Tibial nerve (tissue), 4 donors: ENCODE measurements around the gene TSC22D1. TPM values are rescaled to one million over a fixed set of nuclear protein-coding genes. Genes with fewer than 3 reads are reported as not detected.

Experiments used
- DNase-seq, 2 donors: peaks; one replicate each; pipeline ENCODE4 v3.0.0-alpha.2; 2019; ENCODE audit warnings: low spot score in 2 of 2
- H3K27ac ChIP-seq, 4 donors: fragments of 200-600 bp; sonication (generic) in 3 of 4; one replicate each; pipeline ENCODE4 v1.5.1; 2017 to 2019; ENCODE audit warnings: mild to moderate bottlenecking in 1 of 4
- H3K27me3 ChIP-seq, 2 donors: fragments of 200-600 bp; sonication (generic) in 1 of 2; one replicate each; pipeline versions ENCODE4 v1.5.1 to v1.6.0; 2017 to 2019
- H3K36me3 ChIP-seq, 3 donors: fragments of 200-600 bp; sonication (generic); one replicate each; pipeline ENCODE4 v1.5.1; 2018 to 2019
- H3K4me1 ChIP-seq, 4 donors: fragments of 200-600 bp; sonication (generic) in 3 of 4; one replicate each; pipeline ENCODE4 v1.5.1; 2017 to 2019
- H3K4me3 ChIP-seq, 4 donors: fragments of 200-600 bp; sonication (generic) in 3 of 4; one replicate each; pipeline ENCODE4 v1.5.1; 2017 to 2019; ENCODE audit warnings: mild to moderate bottlenecking in 1 of 4, moderate library complexity in 1 of 4
- H3K9me3 ChIP-seq, 4 donors: fragments of 200-600 bp; sonication (generic) in 3 of 4; one replicate each; pipeline ENCODE4 v1.5.1; 2017 to 2019
- EP300 ChIP-seq, 2 donors: sonication (generic); formaldehyde crosslinking; IDR thresholded peaks; one replicate each; pipeline ENCODE4 v1.6.1; 2017; ENCODE audit warnings: antibody characterized with exemption in 2 of 2, mild to moderate bottlenecking in 1 of 2
- POLR2A ChIP-seq, 2 donors: fragments of 450-650 bp; IDR thresholded peaks; one replicate each; pipeline ENCODE4 v1.6.1; 2017; ENCODE audit warnings: antibody characterized with exemption in 2 of 2, mild to moderate bottlenecking in 2 of 2, moderate library complexity in 2 of 2
- WGBS, 2 donors: methylation state at CpG; one replicate each; pipeline ENCODE4 v1.1.5; 2018; 5-methylcytosine and 5-hydroxymethylcytosine counted together
- total RNA-seq, 4 donors: library from RNA; depleted of rRNA; stranded (reverse); fragments of >200 nt; gene quantifications; one replicate each; pipeline ENCODE4 v1.1.0, GENCODE V29; 2016
- TF ChIP-seq, protein P1 (sequence below), 5 experiments: fragments of 200-600 bp in 3 of 5; fragments of 450-650 bp in 2 of 5; sonication (generic) in 3 of 5; IDR thresholded peaks; one replicate each; pipeline ENCODE4 v1.5.1; 2016 to 2019; ENCODE audit warnings: antibody characterized with exemption in 5 of 5, mild to moderate bottlenecking in 3 of 5, moderate library complexity in 2 of 5

The TSC22D1 gene
- total RNA-seq, 4 donors from 2014 or later = 203 to 334 (median 213) TPM

- 46 to 55% methylated on average over 3 of the region's 3 CpGs for WGBS, 2 donors
- Histone ChIP-seq H3K27ac (no peak overlapping the region), H3K27me3 (no peaks in the 10 kb centered on the region), H3K9me3 (no peaks in the 10 kb centered on the region), H3K36me3 (peaks cover 0 to 21% (median 0%) of the 10 kb centered on the region in 3 donors), H3K4me3 (no peak overlapping the region), H3K4me1 (no peaks in the 10 kb centered on the region)
- no peak for DNase-seq
- TF ChIP-seq POLR2A (IDR thresholded peaks at IDR 0.05) = no peak
- TF ChIP-seq EP300 (IDR thresholded peaks at IDR 0.05) = no peak
- TF ChIP-seq, protein P1, sequence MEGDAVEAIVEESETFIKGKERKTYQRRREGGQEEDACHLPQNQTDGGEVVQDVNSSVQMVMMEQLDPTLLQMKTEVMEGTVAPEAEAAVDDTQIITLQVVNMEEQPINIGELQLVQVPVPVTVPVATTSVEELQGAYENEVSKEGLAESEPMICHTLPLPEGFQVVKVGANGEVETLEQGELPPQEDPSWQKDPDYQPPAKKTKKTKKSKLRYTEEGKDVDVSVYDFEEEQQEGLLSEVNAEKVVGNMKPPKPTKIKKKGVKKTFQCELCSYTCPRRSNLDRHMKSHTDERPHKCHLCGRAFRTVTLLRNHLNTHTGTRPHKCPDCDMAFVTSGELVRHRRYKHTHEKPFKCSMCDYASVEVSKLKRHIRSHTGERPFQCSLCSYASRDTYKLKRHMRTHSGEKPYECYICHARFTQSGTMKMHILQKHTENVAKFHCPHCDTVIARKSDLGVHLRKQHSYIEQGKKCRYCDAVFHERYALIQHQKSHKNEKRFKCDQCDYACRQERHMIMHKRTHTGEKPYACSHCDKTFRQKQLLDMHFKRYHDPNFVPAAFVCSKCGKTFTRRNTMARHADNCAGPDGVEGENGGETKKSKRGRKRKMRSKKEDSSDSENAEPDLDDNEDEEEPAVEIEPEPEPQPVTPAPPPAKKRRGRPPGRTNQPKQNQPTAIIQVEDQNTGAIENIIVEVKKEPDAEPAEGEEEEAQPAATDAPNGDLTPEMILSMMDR (IDR thresholded peaks at IDR 0.05) = no peak
Measured at GRCh38 chr13:44508562-44509077, 67.5 kb downstream of the TSC22D1 start.

DNA sequence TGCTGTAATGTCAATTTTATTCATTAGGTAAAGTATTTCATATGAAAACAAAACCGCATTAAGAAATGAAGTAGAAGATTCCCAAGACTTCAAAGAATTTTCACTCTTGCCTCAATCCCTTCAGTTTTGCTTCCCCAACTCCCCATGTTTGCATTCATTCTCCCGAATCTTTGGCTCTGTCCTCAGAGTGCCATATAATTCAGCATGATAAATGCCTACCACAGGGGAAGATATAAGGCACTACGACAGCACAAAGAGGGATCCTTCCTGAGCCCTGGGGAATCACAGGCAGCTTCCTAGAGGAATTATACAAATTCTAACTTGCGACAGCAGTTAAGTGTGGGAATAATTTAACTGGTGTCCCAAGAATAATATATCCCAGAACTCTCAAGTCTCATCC, 68.5 kb downstream of the TSC22D1 start:
- H3K36me3 ChIP-seq = peaks cover 0 to 11% (median 0%) of the 10 kb centered on the region in 3 donors
- TF ChIP-seq POLR2A (IDR thresholded peaks at IDR 0.05) (no peak), EP300 (IDR thresholded peaks at IDR 0.05) (no peak)
- TF ChIP-seq, protein P1 (IDR thresholded peaks at IDR 0.05) = no peak
- WGBS, 2 donors = 75 to 78% methylated on average over 4 of the region's 4 CpGs
- no peaks in the 10 kb centered on the region for H3K27me3 ChIP-seq
- no peak overlapping the region for H3K4me3 ChIP-seq
- no peak overlapping the region for H3K27ac ChIP-seq
- no peaks in the 10 kb centered on the region for H3K9me3 ChIP-seq
- no peak for DNase-seq
- no peaks in the 10 kb centered on the region for H3K4me1 ChIP-seq

DNA sequence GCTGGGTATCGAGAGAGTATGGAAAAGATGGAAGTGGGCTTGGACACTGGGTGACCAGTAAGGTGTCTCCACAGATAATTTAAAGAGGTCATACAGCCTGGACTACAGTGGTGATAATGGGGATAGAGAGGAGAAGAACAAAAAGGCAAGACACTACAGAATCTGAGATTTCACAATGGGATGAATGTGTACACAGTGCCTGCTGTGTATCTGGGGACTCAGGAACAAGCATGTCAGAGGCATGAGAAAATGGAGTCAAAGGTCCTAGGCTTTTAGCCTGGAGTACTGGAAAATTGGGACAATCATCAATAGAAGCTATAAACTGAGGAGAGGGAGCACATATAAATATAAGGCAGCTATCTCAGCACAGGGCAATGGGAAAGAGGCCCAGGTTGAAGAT, 69.4 kb downstream of the TSC22D1 start:
- TF ChIP-seq POLR2A (IDR thresholded peaks at IDR 0.05) (no peak), EP300 (IDR thresholded peaks at IDR 0.05) (no peak)
- TF ChIP-seq, protein P1 (IDR thresholded peaks at IDR 0.05) = no peak
- Histone ChIP-seq H3K4me3 (no peak overlapping the region), H3K9me3 (no peaks in the 10 kb centered on the region), H3K27ac (no peak overlapping the region), H3K36me3 (peaks cover 0 to 9% (median 0%) of the 10 kb centered on the region in 3 donors), H3K4me1 (no peaks in the 10 kb centered on the region), H3K27me3 (no peaks in the 10 kb centered on the region)
- 96 to 97% methylated on average over 1 of the region's 1 CpG for WGBS, 2 donors
- DNase-seq = no peak

GRCh38 chr13:44506251-44506650, 69.9 kb downstream of the TSC22D1 start:
- Histone ChIP-seq H3K27me3 (no peaks in the 10 kb centered on the region), H3K4me1 (no peaks in the 10 kb centered on the region), H3K27ac (no peak overlapping the region), H3K9me3 (no peaks in the 10 kb centered on the region), H3K36me3 (peaks cover 0 to 9% (median 0%) of the 10 kb centered on the region in 3 donors), H3K4me3 (no peak overlapping the region)
- 96 to 98% methylated on average over 3 of the region's 3 CpGs for WGBS, 2 donors
- DNase-seq = no peak
- TF ChIP-seq, protein P1 (IDR thresholded peaks at IDR 0.05) = no peak
- TF ChIP-seq POLR2A (IDR thresholded peaks at IDR 0.05) (no peak), EP300 (IDR thresholded peaks at IDR 0.05) (no peak)

DNA sequence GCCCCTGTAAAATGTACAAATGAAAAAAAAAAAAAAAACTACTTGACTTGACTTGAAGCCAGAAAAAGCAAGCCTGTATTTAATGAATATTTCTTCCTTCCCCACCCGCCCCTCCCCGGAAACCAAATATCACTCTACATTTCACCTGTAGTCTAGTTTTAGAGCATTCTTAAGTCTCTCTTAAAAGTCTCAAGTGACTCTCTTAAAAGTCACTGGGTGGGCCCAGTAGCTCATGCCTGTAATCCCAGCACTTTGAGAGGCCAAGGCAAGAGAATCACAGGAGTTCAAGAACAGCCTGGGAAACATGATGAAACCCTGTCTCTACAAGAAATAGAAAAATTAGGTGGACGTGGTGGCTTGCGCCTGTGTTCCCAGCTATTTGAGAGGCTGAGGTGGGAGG, 72.0 kb downstream of the TSC22D1 start:
- Histone ChIP-seq H3K4me1 (no peaks in the 10 kb centered on the region), H3K27me3 (no peaks in the 10 kb centered on the region), H3K27ac (no peak overlapping the region), H3K9me3 (no peaks in the 10 kb centered on the region), H3K36me3 (no peaks in the 10 kb centered on the region), H3K4me3 (no peak overlapping the region)
- DNase-seq = no peak
- WGBS, 2 donors = 88 to 92% methylated on average over 4 of the region's 4 CpGs
- TF ChIP-seq POLR2A (IDR thresholded peaks at IDR 0.05) = no peak
- TF ChIP-seq, protein P1 (IDR thresholded peaks at IDR 0.05) = no peak
- no peak for TF ChIP-seq EP300 (IDR thresholded peaks at IDR 0.05)
